Eye (tissue), 1 donor: ENCODE measurements around the gene KRTAP10-11.
"Not testable (repeated sequence)": the region's sequence is repeated elsewhere in the genome, so short reads cannot be mapped to it uniquely, and the experiment has no call there.

Experiments
- DNase-seq: peaks from one replicate; pipeline ENCODE4 v3.0.0-alpha.2; 2015

The KRTAP10-11 gene

GRCh38 chr21:44646366-44647221, at the start of gene KRTAP10-11:
Gene KRTAP10-11, plus strand, starts transcription at chr21:44646414. Its CDS starts 45 bp downstream, at chr21:44646459.
- DNase-seq: not testable (repeated sequence)

GRCh38 chr21:44598061-44598460, 48.2 kb upstream of the KRTAP10-11 start:
- DNase-seq: no peak

GRCh38 chr21:44599264-44600029, 46.8 kb upstream of the KRTAP10-11 start:
- no peak for DNase-seq

DNA sequence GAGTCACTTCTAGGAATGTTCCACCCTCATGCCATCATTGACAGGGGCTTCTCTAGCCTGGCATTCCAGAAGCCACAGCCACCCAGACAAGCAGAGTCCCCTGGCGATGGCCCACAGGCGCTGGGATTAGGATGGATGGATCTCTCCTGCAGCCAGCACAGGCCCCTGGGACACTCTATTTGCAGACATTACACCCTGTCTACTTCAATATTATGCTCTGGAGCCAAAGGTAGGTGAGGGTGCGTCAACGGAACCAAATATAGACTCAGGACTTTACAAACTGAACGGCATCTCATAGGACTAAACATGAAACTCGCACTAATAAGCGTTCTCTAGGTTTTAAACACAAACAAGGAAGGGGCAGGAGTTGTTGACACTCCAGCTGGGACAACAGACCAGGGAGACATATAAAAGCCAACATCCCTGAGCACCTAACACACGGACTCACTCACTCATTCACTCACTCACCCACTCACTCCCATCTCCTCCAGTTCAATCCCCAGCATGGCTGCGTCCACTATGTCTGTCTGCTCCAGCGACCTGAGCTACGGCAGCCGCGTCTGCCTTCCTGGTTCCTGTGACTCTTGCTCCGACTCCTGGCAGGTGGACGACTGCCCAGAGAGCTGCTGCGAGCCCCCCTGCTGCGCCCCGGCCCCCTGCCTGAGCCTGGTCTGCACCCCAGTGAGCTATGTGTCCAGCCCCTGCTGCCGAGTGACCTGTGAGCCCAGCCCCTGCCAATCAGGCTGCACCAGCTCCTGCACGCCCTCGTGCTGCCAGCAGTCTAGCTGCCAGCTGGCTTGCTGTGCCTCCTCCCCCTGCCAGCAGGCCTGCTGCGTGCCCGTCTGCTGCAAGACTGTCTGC, 45.9 kb upstream of the KRTAP10-11 start, which contains the start of gene KRTAP10-7:
TSS of gene KRTAP10-7 (plus strand) at position 480 of the 861 bp plus-strand sequence. CDS start at position 505, 25 bp downstream.
- not testable (repeated sequence) for DNase-seq

DNA sequence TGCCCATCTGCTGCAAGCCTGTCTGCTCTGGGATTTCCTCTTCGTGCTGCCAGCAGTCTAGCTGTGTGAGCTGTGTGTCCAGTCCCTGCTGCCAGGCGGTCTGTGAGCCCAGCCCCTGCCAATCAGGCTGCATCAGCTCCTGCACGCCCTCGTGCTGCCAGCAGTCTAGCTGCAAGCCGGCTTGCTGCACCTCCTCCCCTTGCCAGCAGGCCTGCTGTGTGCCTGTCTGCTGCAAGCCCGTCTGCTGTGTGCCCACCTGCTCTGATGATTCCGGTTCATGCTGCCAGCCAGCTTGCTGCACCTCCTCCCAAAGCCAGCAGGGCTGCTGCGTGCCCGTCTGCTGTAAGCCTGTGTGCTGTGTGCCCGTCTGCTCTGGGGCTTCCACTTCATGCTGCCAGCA, 45.1 kb upstream of the KRTAP10-11 start:
- DNase-seq: not testable (repeated sequence)

GRCh38 chr21:44601596-44602462, 44.4 kb upstream of the KRTAP10-11 start:
- DNase-seq: peak; percentile 30

DNA sequence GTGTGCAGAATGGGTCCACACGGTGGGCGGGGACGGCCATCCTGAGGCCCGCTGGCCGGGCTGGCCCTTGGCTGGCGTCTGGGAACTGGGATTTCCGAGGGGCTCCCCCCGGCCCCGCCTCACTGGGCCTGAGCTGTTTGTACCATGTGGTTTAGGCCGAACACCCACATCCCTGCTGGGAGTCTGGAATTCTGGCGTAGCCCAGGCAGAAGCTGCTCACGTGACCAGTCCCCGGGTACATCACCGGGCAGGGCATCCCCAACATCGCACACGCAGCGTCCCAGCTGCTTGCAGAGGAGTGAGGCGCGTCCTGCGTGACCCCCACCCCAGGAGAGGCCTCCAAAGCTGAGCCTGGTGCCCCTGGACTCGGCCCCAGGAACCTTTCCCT, 43.8 kb upstream of the KRTAP10-11 start:
- DNase-seq: no peak

- DNase-seq: no peak
Observed at GRCh38 chr21:44603109-44603875, 42.9 kb upstream of the KRTAP10-11 start.

GRCh38 chr21:44603911-44604310, 42.3 kb upstream of the KRTAP10-11 start:
- DNase-seq: no peak

DNA sequence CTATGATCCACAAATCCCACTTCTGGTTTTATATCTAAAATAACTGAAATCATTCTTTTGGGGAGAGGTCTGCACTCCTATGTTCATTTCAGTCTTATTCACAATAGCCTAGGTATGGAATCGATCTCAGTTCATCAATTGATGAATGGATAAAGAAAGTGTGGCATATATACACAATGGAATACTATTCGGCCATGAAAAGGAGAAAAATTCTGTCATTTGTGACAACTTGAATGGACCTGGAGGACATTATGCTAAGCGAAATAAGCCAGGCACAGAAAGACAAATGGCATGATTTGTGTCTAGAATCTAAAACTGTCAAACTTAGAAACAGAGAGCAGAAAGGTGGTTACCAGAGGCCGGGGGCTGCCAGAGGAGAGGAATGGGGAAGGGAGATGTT, 39.7 kb upstream of the KRTAP10-11 start:
- DNase-seq: no peak

- no peak for DNase-seq
Observed at GRCh38 chr21:44609193-44609592, 37.0 kb upstream of the KRTAP10-11 start.

DNA sequence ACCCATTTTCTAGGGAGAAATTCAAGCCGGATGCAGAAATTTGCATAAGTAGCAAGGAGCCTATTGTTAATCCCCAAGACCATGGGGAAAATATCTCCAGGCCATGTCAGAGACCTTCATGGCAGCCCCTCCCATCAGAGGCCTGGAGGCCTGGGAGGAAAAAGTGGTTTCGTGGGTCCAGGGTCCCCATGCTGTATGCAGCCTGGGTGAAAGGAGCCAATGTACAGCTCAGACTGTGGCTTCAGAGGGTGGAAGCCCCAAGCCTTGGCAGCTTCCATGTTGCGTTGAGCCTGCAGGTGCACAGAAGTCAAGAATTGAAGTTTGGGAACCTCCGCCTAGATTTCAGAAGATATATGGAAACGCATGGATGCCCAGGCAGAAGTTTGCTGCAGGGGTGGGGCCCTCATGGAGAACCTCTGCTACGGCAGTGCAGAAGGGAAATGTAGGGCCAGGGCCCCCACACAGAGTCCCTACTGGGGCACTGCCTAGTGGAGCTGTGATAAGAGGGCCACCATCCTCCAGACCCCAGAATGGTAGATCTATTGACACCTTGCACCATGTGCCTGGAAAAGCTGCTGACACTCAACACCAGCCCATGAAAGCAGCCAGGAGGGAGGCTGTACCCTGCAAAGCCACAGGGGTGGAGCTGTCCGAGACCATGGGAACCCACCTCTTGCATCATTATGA, 35.9 kb upstream of the KRTAP10-11 start:
- not testable (repeated sequence) for DNase-seq

- no peak for DNase-seq
Observed at GRCh38 chr21:44611551-44611950, 34.7 kb upstream of the KRTAP10-11 start.

- DNase-seq: no peak
Observed at GRCh38 chr21:44612029-44612486, 34.2 kb upstream of the KRTAP10-11 start, which contains the start of gene KRTAP10-8. Gene KRTAP10-8, plus strand, starts transcription at chr21:44612079. Its CDS starts 22 bp downstream, at chr21:44612101.

GRCh38 chr21:44612669-44613229, 33.5 kb upstream of the KRTAP10-11 start:
- DNase-seq: no peak

- no peak for DNase-seq
Observed at GRCh38 chr21:44613386-44614155, 32.6 kb upstream of the KRTAP10-11 start.

DNA sequence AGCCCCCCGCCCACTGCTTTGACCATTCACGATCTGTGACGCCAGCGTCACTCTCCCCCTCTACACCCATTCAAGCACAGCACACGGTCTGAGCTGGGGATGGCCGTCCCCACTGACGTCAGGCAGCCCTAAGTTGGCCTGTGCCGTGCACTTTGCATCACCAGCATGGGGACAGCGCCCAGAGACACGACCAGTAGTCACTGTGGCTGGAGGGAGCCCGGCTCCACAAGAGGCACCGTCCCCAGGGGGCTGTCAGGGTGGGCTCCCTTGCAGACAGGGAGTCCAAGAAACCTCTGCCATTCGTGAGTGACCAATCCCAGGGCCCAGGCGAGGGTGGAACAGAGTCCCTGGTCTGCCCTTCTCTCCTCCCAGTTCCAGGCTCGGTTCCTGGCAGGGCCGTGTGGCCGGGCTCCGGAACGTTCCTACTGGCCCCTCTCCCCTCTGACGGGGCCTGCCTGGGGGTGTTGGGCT, 32.0 kb upstream of the KRTAP10-11 start:
- DNase-seq: no peak

- DNase-seq: no peak
Observed at GRCh38 chr21:44614961-44615391, 31.2 kb upstream of the KRTAP10-11 start.

GRCh38 chr21:44615466-44615865, 30.7 kb upstream of the KRTAP10-11 start:
- no peak for DNase-seq
